ENCODE data around the gene DNAJC3.

DNA sequence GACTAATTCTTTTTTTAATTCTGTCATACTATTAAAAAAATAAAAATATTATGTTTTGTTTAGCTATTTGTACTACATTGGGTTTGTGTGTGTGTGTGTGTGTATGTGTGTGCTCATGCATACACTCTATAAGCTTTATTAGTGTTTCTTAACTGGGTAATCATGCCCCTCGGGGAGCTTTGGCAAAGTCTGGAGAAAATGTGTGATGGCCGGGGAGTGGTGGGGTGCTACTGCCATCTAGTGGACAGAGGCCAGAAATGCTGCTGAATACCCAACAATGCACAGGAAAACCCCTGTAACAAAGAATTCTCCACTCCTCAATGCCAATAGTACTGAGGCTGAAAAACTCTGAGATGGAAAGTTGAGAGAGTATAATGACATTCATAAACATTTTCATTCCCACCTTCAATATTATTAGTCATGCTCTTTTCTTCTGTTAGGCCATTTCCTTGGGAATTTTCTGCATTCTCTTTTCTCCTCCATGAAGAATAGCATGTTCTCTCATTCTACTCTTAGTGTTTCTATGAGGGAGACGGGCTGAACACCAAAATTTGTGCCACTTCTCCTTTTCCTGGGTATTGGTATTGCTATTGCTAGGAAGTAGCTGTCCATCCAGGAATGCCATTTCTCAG is 157.3 kb downstream of the DNAJC3 start:
- TF ChIP-seq, protein P1, sequence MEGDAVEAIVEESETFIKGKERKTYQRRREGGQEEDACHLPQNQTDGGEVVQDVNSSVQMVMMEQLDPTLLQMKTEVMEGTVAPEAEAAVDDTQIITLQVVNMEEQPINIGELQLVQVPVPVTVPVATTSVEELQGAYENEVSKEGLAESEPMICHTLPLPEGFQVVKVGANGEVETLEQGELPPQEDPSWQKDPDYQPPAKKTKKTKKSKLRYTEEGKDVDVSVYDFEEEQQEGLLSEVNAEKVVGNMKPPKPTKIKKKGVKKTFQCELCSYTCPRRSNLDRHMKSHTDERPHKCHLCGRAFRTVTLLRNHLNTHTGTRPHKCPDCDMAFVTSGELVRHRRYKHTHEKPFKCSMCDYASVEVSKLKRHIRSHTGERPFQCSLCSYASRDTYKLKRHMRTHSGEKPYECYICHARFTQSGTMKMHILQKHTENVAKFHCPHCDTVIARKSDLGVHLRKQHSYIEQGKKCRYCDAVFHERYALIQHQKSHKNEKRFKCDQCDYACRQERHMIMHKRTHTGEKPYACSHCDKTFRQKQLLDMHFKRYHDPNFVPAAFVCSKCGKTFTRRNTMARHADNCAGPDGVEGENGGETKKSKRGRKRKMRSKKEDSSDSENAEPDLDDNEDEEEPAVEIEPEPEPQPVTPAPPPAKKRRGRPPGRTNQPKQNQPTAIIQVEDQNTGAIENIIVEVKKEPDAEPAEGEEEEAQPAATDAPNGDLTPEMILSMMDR (IDR thresholded peaks at IDR 0.05; ENCODE audit: low read depth, low read length, missing input control), result peak; percentile 96
- TF ChIP-seq GABPA (IDR thresholded peaks at IDR 0.05 in 1 of 2, conservative IDR thresholded peaks at IDR 0.05 in 1 of 2) (no peak), YY1 (IDR thresholded peaks at IDR 0.05) (no peak), EGR1 (IDR thresholded peaks at IDR 0.05; ENCODE audit: low read depth in 2 of 2) (no peak), TAF1 (conservative IDR thresholded peaks at IDR 0.05) (no peak), JUND (IDR thresholded peaks at IDR 0.05) (no peak), RXRA (IDR thresholded peaks at IDR 0.05) (no peak), FOXA1 (IDR thresholded peaks at IDR 0.05) (no peak), NR2F2 (IDR thresholded peaks at IDR 0.05) (no peak), RAD21 (IDR thresholded peaks at IDR 0.05) (peak; percentile 96 to 97), SP1 (IDR thresholded peaks at IDR 0.05) (no peak)
- TF ChIP-seq, protein P2, sequence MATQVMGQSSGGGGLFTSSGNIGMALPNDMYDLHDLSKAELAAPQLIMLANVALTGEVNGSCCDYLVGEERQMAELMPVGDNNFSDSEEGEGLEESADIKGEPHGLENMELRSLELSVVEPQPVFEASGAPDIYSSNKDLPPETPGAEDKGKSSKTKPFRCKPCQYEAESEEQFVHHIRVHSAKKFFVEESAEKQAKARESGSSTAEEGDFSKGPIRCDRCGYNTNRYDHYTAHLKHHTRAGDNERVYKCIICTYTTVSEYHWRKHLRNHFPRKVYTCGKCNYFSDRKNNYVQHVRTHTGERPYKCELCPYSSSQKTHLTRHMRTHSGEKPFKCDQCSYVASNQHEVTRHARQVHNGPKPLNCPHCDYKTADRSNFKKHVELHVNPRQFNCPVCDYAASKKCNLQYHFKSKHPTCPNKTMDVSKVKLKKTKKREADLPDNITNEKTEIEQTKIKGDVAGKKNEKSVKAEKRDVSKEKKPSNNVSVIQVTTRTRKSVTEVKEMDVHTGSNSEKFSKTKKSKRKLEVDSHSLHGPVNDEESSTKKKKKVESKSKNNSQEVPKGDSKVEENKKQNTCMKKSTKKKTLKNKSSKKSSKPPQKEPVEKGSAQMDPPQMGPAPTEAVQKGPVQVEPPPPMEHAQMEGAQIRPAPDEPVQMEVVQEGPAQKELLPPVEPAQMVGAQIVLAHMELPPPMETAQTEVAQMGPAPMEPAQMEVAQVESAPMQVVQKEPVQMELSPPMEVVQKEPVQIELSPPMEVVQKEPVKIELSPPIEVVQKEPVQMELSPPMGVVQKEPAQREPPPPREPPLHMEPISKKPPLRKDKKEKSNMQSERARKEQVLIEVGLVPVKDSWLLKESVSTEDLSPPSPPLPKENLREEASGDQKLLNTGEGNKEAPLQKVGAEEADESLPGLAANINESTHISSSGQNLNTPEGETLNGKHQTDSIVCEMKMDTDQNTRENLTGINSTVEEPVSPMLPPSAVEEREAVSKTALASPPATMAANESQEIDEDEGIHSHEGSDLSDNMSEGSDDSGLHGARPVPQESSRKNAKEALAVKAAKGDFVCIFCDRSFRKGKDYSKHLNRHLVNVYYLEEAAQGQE (IDR thresholded peaks at IDR 0.05), result no peak
- TF ChIP-seq, protein P3, sequence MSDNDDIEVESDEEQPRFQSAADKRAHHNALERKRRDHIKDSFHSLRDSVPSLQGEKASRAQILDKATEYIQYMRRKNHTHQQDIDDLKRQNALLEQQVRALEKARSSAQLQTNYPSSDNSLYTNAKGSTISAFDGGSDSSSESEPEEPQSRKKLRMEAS (IDR thresholded peaks at IDR 0.05), result no peak
- TF ChIP-seq, protein P4, sequence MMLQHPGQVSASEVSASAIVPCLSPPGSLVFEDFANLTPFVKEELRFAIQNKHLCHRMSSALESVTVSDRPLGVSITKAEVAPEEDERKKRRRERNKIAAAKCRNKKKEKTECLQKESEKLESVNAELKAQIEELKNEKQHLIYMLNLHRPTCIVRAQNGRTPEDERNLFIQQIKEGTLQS (IDR thresholded peaks at IDR 0.05), result no peak

Data from liver (tissue), 3 donors.